H1 (cell line): ENCODE results near the gene AMN1. TPM values are rescaled to one million over a fixed set of nuclear protein-coding genes. Genes with fewer than 3 reads are reported as not detected.

Source experiments
- CTCF ChIA-PET: fragments of 300-600 bp; sonication (Branson Sonifier 250); formaldehyde crosslinking; loops from one replicate; lab custom pipeline; 2021; ENCODE audit not compliant: partially characterized antibody; lab: Charles Lee
- POLR2A ChIA-PET: fragments of 300-600 bp; sonication (Branson Sonifier 250); formaldehyde crosslinking; loops from one replicate; lab custom pipeline; 2021; ENCODE audit warnings: inconsistent platforms; ENCODE audit not compliant: partially characterized antibody; lab: Charles Lee
- DNase-seq, 2 experiments: peaks; one replicate each; pipeline versions ENCODE4 v3.0.0 to v3.0.0-alpha.2; 2010 to 2022; ENCODE audit warnings: low spot score in 2 of 2, low read depth in 1 of 2, mixed read lengths in 1 of 2
- FAIRE-seq: peaks from 2 replicates; lab custom pipeline; 2011; peaks lifted over from hg19 to GRCh38; lab: Jason Lieb, UNC
- H2AFZ ChIP-seq: 2 replicates; pipeline ENCODE4 v1.8.1; 2012; ENCODE audit warnings: low read length, inconsistent platforms
- H2AK5ac ChIP-seq: 2 replicates; pipeline ENCODE4 v1.6.1; 2013; ENCODE audit warnings: low read depth, low read length
- H2BK120ac ChIP-seq: replicated peaks from 2 replicates; pipeline ENCODE3; 2013; ENCODE audit warnings: low read depth, low read length, inconsistent platforms
- H2BK12ac ChIP-seq: 2 replicates; pipeline ENCODE4 v1.6.1; 2013; ENCODE audit warnings: low read depth, low read length
- H2BK15ac ChIP-seq: 2 replicates; pipeline ENCODE4 v1.6.1; 2013; ENCODE audit warnings: low read length
- H2BK20ac ChIP-seq: 2 replicates; pipeline ENCODE4 v1.6.1; 2013; ENCODE audit warnings: low read length
- H2BK5ac ChIP-seq: 2 replicates; pipeline ENCODE4 v1.6.1; 2013; ENCODE audit warnings: low read depth, low read length
- H3K14ac ChIP-seq: 2 replicates; pipeline ENCODE4 v1.6.1; 2013; ENCODE audit warnings: inconsistent platforms; ENCODE audit not compliant: insufficient read length
- H3K18ac ChIP-seq: 2 replicates; pipeline ENCODE4 v1.6.1; 2013; ENCODE audit warnings: low read length; ENCODE audit errors: extremely low read depth
- H3K23ac ChIP-seq: 2 replicates; pipeline ENCODE4 v1.6.1; 2013; ENCODE audit warnings: inconsistent platforms; ENCODE audit not compliant: insufficient read length
- H3K23me2 ChIP-seq: 2 replicates; pipeline ENCODE4 v1.6.1; 2013; ENCODE audit warnings: low read depth, low read length
- H3K27ac ChIP-seq: 2 replicates; pipeline ENCODE4 v1.6.1; 2011; ENCODE audit warnings: low read depth, low read length, inconsistent platforms
- H3K27me3 ChIP-seq, 4 experiments: replicated peaks in 1 of 4; 1 replicate in 1 of 4; 2 replicates in 3 of 4; pipeline versions ENCODE4 v1.6.1 to v1.8.1; 2011 to 2013; ENCODE audit warnings: low read length in 3 of 4, mild to moderate bottlenecking in 3 of 4, inconsistent platforms in 2 of 4, mixed read lengths in 2 of 4, moderate library complexity in 1 of 4; ENCODE audit not compliant: control insufficient read depth in 3 of 4, insufficient read depth in 3 of 4; ENCODE audit errors: extremely low read depth in 1 of 4
- H3K36me3 ChIP-seq, 4 experiments: 2 replicates each; pipeline versions ENCODE4 v1.6.1 to v1.8.1; 2011 to 2013; ENCODE audit warnings: mild to moderate bottlenecking in 4 of 4, low read length in 3 of 4, moderate library complexity in 2 of 4, control low read depth in 1 of 4, inconsistent platforms in 1 of 4; ENCODE audit not compliant: insufficient read depth in 4 of 4, control insufficient read depth in 2 of 4
- H3K4ac ChIP-seq: replicated peaks from 2 replicates; pipeline ENCODE3; 2013; ENCODE audit warnings: low read length, low read depth, mixed read lengths, inconsistent platforms; ENCODE audit not compliant: insufficient read length
- H3K4me1 ChIP-seq, 4 experiments: replicated peaks in 1 of 4; 1 replicate in 1 of 4; 2 replicates in 3 of 4; pipeline versions ENCODE4 v1.6.1 to v1.8.1; 2011 to 2013; ENCODE audit warnings: low read length in 3 of 4, inconsistent platforms in 2 of 4, mixed read lengths in 1 of 4; ENCODE audit not compliant: insufficient read depth in 4 of 4, control insufficient read depth in 3 of 4
- H3K4me2 ChIP-seq, 2 experiments: 2 replicates each; pipeline versions ENCODE4 v1.6.1 to v1.8.1; 2011 to 2013; ENCODE audit warnings: low read depth in 2 of 2, low read length in 2 of 2, control low read depth in 1 of 2, inconsistent platforms in 1 of 2, mild to moderate bottlenecking in 1 of 2; ENCODE audit not compliant: insufficient read depth in 1 of 2
- H3K4me3 ChIP-seq, 4 experiments: fragments of 200-600, 300-600 bp in 1 of 4; sonication (generic), shearing (Covaris generic), sonication (Bioruptor Twin) in 1 of 4; 2 replicates each; pipeline versions ENCODE4 v1.5.1 to v1.8.1; 2011 to 2016; ENCODE audit warnings: low read length in 4 of 4, low read depth in 3 of 4, control low read depth in 2 of 4, inconsistent platforms in 2 of 4, mild to moderate bottlenecking in 2 of 4, mixed read lengths in 1 of 4, moderate library complexity in 1 of 4; ENCODE audit not compliant: insufficient read depth in 2 of 4; ENCODE audit errors: extremely low read depth in 1 of 4
- H3K56ac ChIP-seq: replicated peaks from 2 replicates; pipeline ENCODE3; 2013; ENCODE audit warnings: low read depth, mild to moderate bottlenecking, mixed read lengths, low read length, inconsistent platforms; ENCODE audit not compliant: insufficient read length
- H3K79me1 ChIP-seq: 2 replicates; pipeline ENCODE4 v1.6.1; 2013; ENCODE audit warnings: low read depth, low read length, control low read depth
- H3K79me2 ChIP-seq, 2 experiments: 2 replicates each; pipeline versions ENCODE4 v1.6.1 to v1.8.1; 2012 to 2013; ENCODE audit warnings: low read length in 2 of 2, mild to moderate bottlenecking in 2 of 2, inconsistent platforms in 1 of 2; ENCODE audit not compliant: insufficient read depth in 2 of 2, control insufficient read depth in 1 of 2
- H3K9ac ChIP-seq, 4 experiments: replicated peaks in 1 of 4; 1 replicate in 1 of 4; 2 replicates in 3 of 4; pipeline versions ENCODE4 v1.6.1 to v1.8.1; 2011 to 2013; ENCODE audit warnings: low read depth in 3 of 4, low read length in 3 of 4, control low read depth in 2 of 4, mild to moderate bottlenecking in 2 of 4, moderate library complexity in 2 of 4, inconsistent platforms in 1 of 4; ENCODE audit errors: extremely low read depth in 1 of 4
- H3K9me3 ChIP-seq, 2 experiments: 2 replicates each; pipeline versions ENCODE4 v1.6.1 to v1.8.1; 2012 to 2013; ENCODE audit warnings: mild to moderate bottlenecking in 2 of 2, moderate library complexity in 2 of 2, control low read depth in 1 of 2, inconsistent platforms in 1 of 2, low read depth in 1 of 2, low read length in 1 of 2, mixed read lengths in 1 of 2; ENCODE audit not compliant: insufficient read depth in 2 of 2
- H4K20me1 ChIP-seq, 2 experiments: replicated peaks in 1 of 2; 2 replicates each; pipeline versions ENCODE3 to v1.8.1; 2011 to 2013; ENCODE audit warnings: inconsistent platforms in 2 of 2, low read length in 2 of 2, mild to moderate bottlenecking in 1 of 2; ENCODE audit not compliant: insufficient read depth in 2 of 2, control insufficient read depth in 1 of 2
- H4K5ac ChIP-seq: 2 replicates; pipeline ENCODE4 v1.6.1; 2013; ENCODE audit warnings: low read length, low read depth, mixed read lengths, inconsistent platforms; ENCODE audit not compliant: insufficient read length
- H4K8ac ChIP-seq: 2 replicates; pipeline ENCODE4 v1.8.0; 2013; ENCODE audit warnings: mild to moderate bottlenecking, moderate library complexity, low read length, inconsistent platforms; ENCODE audit not compliant: insufficient read depth; ENCODE audit errors: extremely low read depth
- H4K91ac ChIP-seq: replicated peaks from 2 replicates; pipeline ENCODE3; 2013; ENCODE audit warnings: low read length, mixed read lengths, inconsistent platforms; ENCODE audit not compliant: insufficient read length
- CBX8 ChIP-seq: fragments of 300-800, 300-1000 bp; sonication (generic); IDR thresholded peaks from 2 replicates; pipeline ENCODE4 v1.7.1; 2016; ENCODE audit warnings: low read depth, low read length, borderline replicate concordance
- CTBP2 ChIP-seq: IDR thresholded peaks from 2 replicates; pipeline ENCODE4 v1.7.0; 2011; ENCODE audit warnings: borderline replicate concordance, mild to moderate bottlenecking, moderate library complexity, mixed read lengths, low read length; ENCODE audit not compliant: insufficient read depth, insufficient read length
- FOSL1 ChIP-seq: IDR thresholded peaks from 2 replicates; pipeline ENCODE4 v1.6.1; 2011; ENCODE audit warnings: mild to moderate bottlenecking, low read depth, low read length, moderate library complexity; ENCODE audit not compliant: insufficient read depth
- JUN ChIP-seq: IDR thresholded peaks from 2 replicates; pipeline ENCODE4 v1.6.1; 2011; ENCODE audit warnings: low read depth, mild to moderate bottlenecking, improper control_type of control experiment, low read length
- MAFK ChIP-seq: IDR thresholded peaks from 2 replicates; pipeline ENCODE4 v1.6.1; 2012; ENCODE audit warnings: low read depth, mild to moderate bottlenecking, improper control_type of control experiment, low read length
- SIN3A ChIP-seq, 2 experiments: IDR thresholded peaks in 1 of 2; conservative IDR thresholded peaks in 1 of 2; 2 replicates each; pipeline ENCODE4 v1.6.1; 2011 to 2012; ENCODE audit warnings: low read length in 2 of 2, improper control_type of control experiment in 1 of 2, low read depth in 1 of 2, mild to moderate bottlenecking in 1 of 2
- SP1 ChIP-seq: IDR thresholded peaks from 2 replicates; pipeline ENCODE4 v1.6.1; 2011; ENCODE audit warnings: low read depth, low read length
- SP2 ChIP-seq: IDR thresholded peaks from 2 replicates; pipeline ENCODE4 v1.6.1; 2012; ENCODE audit warnings: mild to moderate bottlenecking, low read length, inconsistent platforms
- SRF ChIP-seq: IDR thresholded peaks from 2 replicates; pipeline ENCODE4 v1.6.1; 2011; ENCODE audit warnings: mild to moderate bottlenecking, low read depth, low read length, moderate library complexity
- SUZ12 ChIP-seq: fragments of 200-600 bp; sonication (generic); IDR thresholded peaks from 2 replicates; pipeline ENCODE4 v1.6.1; 2012; ENCODE audit warnings: mild to moderate bottlenecking, inconsistent platforms, low read length, moderate library complexity, mixed read lengths
- TAF1 ChIP-seq: IDR thresholded peaks from 2 replicates; pipeline ENCODE4 v1.6.1; 2011; ENCODE audit warnings: mild to moderate bottlenecking, low read depth, low read length
- WGBS, 2 experiments: shearing (Covaris generic) in 1 of 2; methylation state at CpG; one replicate each; pipeline versions ENCODE4 v1.1.6 to v1.1.7; 2013 to 2015; ENCODE audit warnings: low lambda C conversion rate in 2 of 2, mixed read lengths in 2 of 2, inconsistent platforms in 1 of 2, low coverage in 1 of 2, missing lambda C conversion rate in 1 of 2; ENCODE audit not compliant: insufficient replicate concordance in 2 of 2, insufficient coverage in 1 of 2, insufficient read length in 1 of 2; ENCODE audit errors: extremely low coverage in 1 of 2, missing lambda C conversion rate in 1 of 2; 5-methylcytosine and 5-hydroxymethylcytosine counted together
- polyA plus RNA-seq, 7 experiments: library from polyadenylated mRNA; depleted of rRNA in 3 of 7; stranded (reverse) in 5 of 7; unstranded in 2 of 7; fragments of >200 nt in 5 of 7; fragments of 200-250 nt in 2 of 7; gene quantifications; 1 replicate in 5 of 7; 2 replicates in 1 of 7; 4 replicates in 1 of 7; pipeline versions ENCODE4 v1.2.1 to v1.2.3, GENCODE V29; 2011 to 2013; ENCODE audit warnings: missing spikeins in 2 of 7, mixed read lengths in 2 of 7
- total RNA-seq: library from RNA; stranded (reverse); fragmentation: NEBNext Ultra II Directional; extraction: Animal tissue kit (Norgen Biotek cat#: 25700); gene quantifications from 2 replicates; pipeline ENCODE4 v1.2.1, GENCODE V29; 2021
- TF ChIP-seq, protein P1 (sequence below), 3 experiments: IDR thresholded peaks; 1 replicate in 2 of 3; 2 replicates in 1 of 3; pipeline versions ENCODE4 v1.5.1 to v1.6.1; 2011; ENCODE audit warnings: low read length in 3 of 3, mild to moderate bottlenecking in 3 of 3, inconsistent platforms in 2 of 3, low read depth in 1 of 3, moderate library complexity in 1 of 3; ENCODE audit not compliant: insufficient read depth in 1 of 3; ENCODE audit errors: control extremely low read depth in 1 of 3

Gene AMN1
- total and polyA plus RNA-seq, 2 of the 8 experiments (the other 6 are each of a cell fraction or from before 2014, with no cell fraction given) = 7.5 to 13.8 TPM

DNA sequence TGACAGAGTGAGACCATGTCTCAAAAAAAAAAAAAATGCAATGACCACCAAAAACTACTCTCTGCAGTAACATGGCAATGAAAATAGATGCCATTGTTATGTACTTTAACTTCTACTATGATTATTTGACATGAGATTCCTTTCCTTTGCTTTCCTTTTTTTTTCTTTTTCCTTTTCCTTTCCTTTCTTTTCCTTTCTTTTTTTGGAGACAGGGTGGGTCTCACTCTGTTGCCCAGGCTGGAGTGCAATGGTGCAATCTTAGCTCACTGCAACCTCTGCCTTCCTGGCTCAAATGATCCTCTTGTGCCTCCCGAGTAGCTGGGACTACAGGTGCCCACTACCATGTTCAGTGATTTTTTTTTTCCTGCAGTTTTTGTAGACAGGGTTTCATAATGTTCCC lies 94.2 kb downstream of the AMN1 start:
- Histone ChIP-seq H2AFZ (no peak overlapping the region), H3K14ac (no peak overlapping the region), H4K20me1 (no peaks in the 10 kb centered on the region), H3K79me2 (no peaks in the 10 kb centered on the region), H2AK5ac (no peak overlapping the region), H3K23ac (no peak overlapping the region), H2BK5ac (no peak overlapping the region), H3K4me2 (no peak overlapping the region), H3K79me1 (no peaks in the 10 kb centered on the region), H3K56ac (no peak overlapping the region), H3K4me1 (no peaks in the 10 kb centered on the region), H3K18ac (no peak overlapping the region), H3K4ac (no peak overlapping the region), H3K27ac (no peak overlapping the region), H2BK20ac (no peak overlapping the region), H3K36me3 (no peaks in the 10 kb centered on the region), H4K8ac (no peak overlapping the region), H4K91ac (no peak overlapping the region), H3K23me2 (no peaks in the 10 kb centered on the region), H3K4me3 (no peak overlapping the region), H3K27me3 (no peaks in the 10 kb centered on the region), H4K5ac (no peak overlapping the region), H2BK12ac (no peak overlapping the region)
- CTCF ChIA-PET = interaction anchor here (0.6 to 2.5 kb wide), 3 partner anchors 232 to 993 kb away, joined by 3 to 31 read pairs (median 3); no protein-coding TSS in a partner anchor
- FAIRE-seq (no peak), DNase-seq (no peak)
- no CpG with 5 or more reads among the region's 1 CpG for WGBS, 2 experiments
- POLR2A ChIA-PET = no interaction called here
- no peak for TF ChIP-seq SP2
- TF ChIP-seq, protein P1, sequence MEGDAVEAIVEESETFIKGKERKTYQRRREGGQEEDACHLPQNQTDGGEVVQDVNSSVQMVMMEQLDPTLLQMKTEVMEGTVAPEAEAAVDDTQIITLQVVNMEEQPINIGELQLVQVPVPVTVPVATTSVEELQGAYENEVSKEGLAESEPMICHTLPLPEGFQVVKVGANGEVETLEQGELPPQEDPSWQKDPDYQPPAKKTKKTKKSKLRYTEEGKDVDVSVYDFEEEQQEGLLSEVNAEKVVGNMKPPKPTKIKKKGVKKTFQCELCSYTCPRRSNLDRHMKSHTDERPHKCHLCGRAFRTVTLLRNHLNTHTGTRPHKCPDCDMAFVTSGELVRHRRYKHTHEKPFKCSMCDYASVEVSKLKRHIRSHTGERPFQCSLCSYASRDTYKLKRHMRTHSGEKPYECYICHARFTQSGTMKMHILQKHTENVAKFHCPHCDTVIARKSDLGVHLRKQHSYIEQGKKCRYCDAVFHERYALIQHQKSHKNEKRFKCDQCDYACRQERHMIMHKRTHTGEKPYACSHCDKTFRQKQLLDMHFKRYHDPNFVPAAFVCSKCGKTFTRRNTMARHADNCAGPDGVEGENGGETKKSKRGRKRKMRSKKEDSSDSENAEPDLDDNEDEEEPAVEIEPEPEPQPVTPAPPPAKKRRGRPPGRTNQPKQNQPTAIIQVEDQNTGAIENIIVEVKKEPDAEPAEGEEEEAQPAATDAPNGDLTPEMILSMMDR (IDR thresholded peaks at IDR 0.05; ENCODE audit: control extremely low read depth in 1 of 3, insufficient read depth in 1 of 3, low read depth in 1 of 3, low read length in 3 of 3) = no peak
- TF ChIP-seq SUZ12 = no peak
- no peak for TF ChIP-seq JUN
- TF ChIP-seq MAFK = no peak
- no peak for TF ChIP-seq CTBP2
- TF ChIP-seq TAF1 = no peak
- no peak for TF ChIP-seq SP1
- TF ChIP-seq SIN3A (conservative IDR thresholded peaks at IDR 0.05 in 1 of 2, IDR thresholded peaks at IDR 0.05 in 1 of 2; ENCODE audit: low read depth in 1 of 2, low read length in 2 of 2) = no peak
- no peak for TF ChIP-seq SRF
- TF ChIP-seq CBX8 = no peak
- no peak for TF ChIP-seq FOSL1
- TF ChIP-seq, all 59 proteins: peak for 0
- no peak overlapping the region for H2BK120ac ChIP-seq
- H2BK15ac ChIP-seq = no peak overlapping the region
- no peaks in the 10 kb centered on the region for H3K9me3 ChIP-seq
- H3K9ac ChIP-seq = no peak overlapping the region
